ENCODE measurements around the gene IL24.

Gene IL24

GRCh38 chr1:206892351-206892984, 4.8 kb upstream of the IL24 start:
- H3K79me2 ChIP-seq (ENCODE audit: insufficient read depth, low read length), result no peaks in the 10 kb centered on the region
- H3K9ac ChIP-seq (ENCODE audit: low read depth, low read length), result no peak overlapping the region
- no peaks in the 10 kb centered on the region for H3K27me3 ChIP-seq (ENCODE audit: insufficient read depth, low read length, poor library complexity)
- no peak overlapping the region for H3K4me3 ChIP-seq (ENCODE audit: low read depth in 1 of 2, low read length in 2 of 2)
- H3K36me3 ChIP-seq (ENCODE audit: insufficient read depth, low read length), result no peaks in the 10 kb centered on the region
- peaks cover 8% of the 10 kb centered on the region for H3K4me1 ChIP-seq (ENCODE audit: insufficient read depth, low read length)
- TF ChIP-seq CTCF (IDR thresholded peaks at IDR 0.05; ENCODE audit: borderline replicate concordance, extremely low read depth, low read length, poor library complexity, severe bottlenecking) (no peak), EZH2 (IDR thresholded peaks at IDR 0.05; ENCODE audit: borderline replicate concordance, low read depth, low read length, severe bottlenecking) (no peak)
- H4K20me1 ChIP-seq (ENCODE audit: insufficient read depth, low read length), result no peaks in the 10 kb centered on the region
- DNase-seq (no peak), ATAC-seq (ENCODE audit: insufficient read depth, low read depth) (no peak)
- H3K27ac ChIP-seq (ENCODE audit: low read length), result no peak overlapping the region
- no peak overlapping the region for H3K4me2 ChIP-seq (ENCODE audit: insufficient read depth, low read length)
- H2AFZ ChIP-seq (ENCODE audit: low read depth, low read length), result no peak overlapping the region
- H3K9me3 ChIP-seq (ENCODE audit: insufficient read depth, low read length, severe bottlenecking), result no peaks in the 10 kb centered on the region

- no peaks in the 10 kb centered on the region for H4K20me1 ChIP-seq (ENCODE audit: insufficient read depth, low read length)
- H3K9ac ChIP-seq (ENCODE audit: low read depth, low read length), result no peak overlapping the region
- H3K9me3 ChIP-seq (ENCODE audit: insufficient read depth, low read length, severe bottlenecking), result no peaks in the 10 kb centered on the region
- H3K4me3 ChIP-seq (ENCODE audit: low read depth in 1 of 2, low read length in 2 of 2), result no peak overlapping the region
- TF ChIP-seq CTCF (IDR thresholded peaks at IDR 0.05; ENCODE audit: borderline replicate concordance, extremely low read depth, low read length, poor library complexity, severe bottlenecking) (no peak), EZH2 (IDR thresholded peaks at IDR 0.05; ENCODE audit: borderline replicate concordance, low read depth, low read length, severe bottlenecking) (no peak)
- ATAC-seq (ENCODE audit: insufficient read depth, low read depth) (no peak), DNase-seq (no peak)
- H3K79me2 ChIP-seq (ENCODE audit: insufficient read depth, low read length), result no peaks in the 10 kb centered on the region
- no peaks in the 10 kb centered on the region for H3K27me3 ChIP-seq (ENCODE audit: insufficient read depth, low read length, poor library complexity)
- no peaks in the 10 kb centered on the region for H3K36me3 ChIP-seq (ENCODE audit: insufficient read depth, low read length)
- H3K4me1 ChIP-seq (ENCODE audit: insufficient read depth, low read length), result peaks cover 8% of the 10 kb centered on the region
- H3K27ac ChIP-seq (ENCODE audit: low read length), result no peak overlapping the region
- no peak overlapping the region for H3K4me2 ChIP-seq (ENCODE audit: insufficient read depth, low read length)
- no peak overlapping the region for H2AFZ ChIP-seq (ENCODE audit: low read depth, low read length)
Observed at GRCh38 chr1:206893380-206893779, 3.9 kb upstream of the IL24 start.

GRCh38 chr1:206895325-206895724, 1.9 kb upstream of the IL24 start:
- DNase-seq (no peak), ATAC-seq (ENCODE audit: insufficient read depth, low read depth) (no peak)
- Histone ChIP-seq H4K20me1 (ENCODE audit: insufficient read depth, low read length) (no peaks in the 10 kb centered on the region), H3K27ac (ENCODE audit: low read length) (no peak overlapping the region), H2AFZ (ENCODE audit: low read depth, low read length) (no peak overlapping the region), H3K9ac (ENCODE audit: low read depth, low read length) (no peak overlapping the region), H3K79me2 (ENCODE audit: insufficient read depth, low read length) (no peaks in the 10 kb centered on the region), H3K4me3 (ENCODE audit: low read depth in 1 of 2, low read length in 2 of 2) (no peak overlapping the region), H3K4me2 (ENCODE audit: insufficient read depth, low read length) (no peak overlapping the region), H3K9me3 (ENCODE audit: insufficient read depth, low read length, severe bottlenecking) (no peaks in the 10 kb centered on the region), H3K36me3 (ENCODE audit: insufficient read depth, low read length) (no peaks in the 10 kb centered on the region), H3K27me3 (ENCODE audit: insufficient read depth, low read length, poor library complexity) (no peaks in the 10 kb centered on the region), H3K4me1 (ENCODE audit: insufficient read depth, low read length) (peaks cover 8% of the 10 kb centered on the region)
- no peak for TF ChIP-seq EZH2 (IDR thresholded peaks at IDR 0.05; ENCODE audit: borderline replicate concordance, low read depth, low read length, severe bottlenecking)
- TF ChIP-seq CTCF (IDR thresholded peaks at IDR 0.05; ENCODE audit: borderline replicate concordance, extremely low read depth, low read length, poor library complexity, severe bottlenecking), result no peak
